Nephron (organoid): ENCODE measurements around the gene PSMD14.

Experiments
- H3K27ac Mint-ChIP-seq, 3 experiments: 2 replicates each; pipeline ENCODE4 v1.8.0; 2020; ENCODE audit warnings: mixed read lengths in 3 of 3, mild to moderate bottlenecking in 2 of 3, moderate library complexity in 1 of 3
- H3K27me3 Mint-ChIP-seq: 2 replicates; pipeline ENCODE4 v1.8.0; 2021; ENCODE audit warnings: low read depth, mild to moderate bottlenecking, moderate library complexity, mixed read lengths
- H3K36me3 Mint-ChIP-seq: 2 replicates; pipeline ENCODE4 v1.8.0; 2020; ENCODE audit warnings: low read depth, mixed read lengths
- H3K4me1 Mint-ChIP-seq: 2 replicates; pipeline ENCODE4 v1.8.0; 2020; ENCODE audit warnings: mixed read lengths
- H3K4me3 Mint-ChIP-seq, 3 experiments: 2 replicates each; pipeline ENCODE4 v1.8.0; 2020; ENCODE audit warnings: mild to moderate bottlenecking in 3 of 3, mixed read lengths in 3 of 3, moderate library complexity in 2 of 3
- H3K9me3 Mint-ChIP-seq: 2 replicates; pipeline ENCODE4 v1.8.0; 2020; ENCODE audit warnings: mixed read lengths
- CTCF ChIP-seq, 3 experiments: fragments of 200-600 bp; sonication (generic); IDR thresholded peaks; one replicate each; pipeline ENCODE4 v1.5.0; 2021; ENCODE audit warnings: antibody characterized with exemption in 3 of 3; ENCODE audit not compliant: unreplicated experiment in 3 of 3

Gene PSMD14

GRCh38 chr2:161424891-161425727, 116.9 kb downstream of the PSMD14 start:
- Mint-ChIP-seq H3K4me3 (peak overlapping the region; percentile 57 to 72 (median 70)), H3K4me1 (peaks cover 27% of the 10 kb centered on the region), H3K27ac (no peak overlapping the region), H3K36me3 (no peaks in the 10 kb centered on the region), H3K27me3 (peaks cover 99% of the 10 kb centered on the region), H3K9me3 (peaks cover 7% of the 10 kb centered on the region)
- no peak for TF ChIP-seq CTCF (IDR thresholded peaks at IDR 0.05; ENCODE audit: unreplicated experiment in 3 of 3)

- peak overlapping the region in 1 of 3 experiments; percentile 74 for H3K4me3 Mint-ChIP-seq
- no peak overlapping the region for H3K27ac Mint-ChIP-seq
- H3K4me1 Mint-ChIP-seq = peaks cover 27% of the 10 kb centered on the region
- peaks cover 7% of the 10 kb centered on the region for H3K9me3 Mint-ChIP-seq
- H3K27me3 Mint-ChIP-seq = peaks cover 99% of the 10 kb centered on the region
- TF ChIP-seq CTCF (IDR thresholded peaks at IDR 0.05; ENCODE audit: unreplicated experiment in 3 of 3) = no peak
- no peaks in the 10 kb centered on the region for H3K36me3 Mint-ChIP-seq
Measured at GRCh38 chr2:161425728-161426454, 117.7 kb downstream of the PSMD14 start.

- peak; percentile 55 to 66 (median 55) for TF ChIP-seq CTCF (IDR thresholded peaks at IDR 0.05; ENCODE audit: unreplicated experiment in 3 of 3)
- H3K9me3 Mint-ChIP-seq = peaks cover 7% of the 10 kb centered on the region
- no peaks in the 10 kb centered on the region for H3K36me3 Mint-ChIP-seq
- peak overlapping the region; percentile 64 to 76 (median 74) for H3K4me3 Mint-ChIP-seq
- peaks cover 99% of the 10 kb centered on the region for H3K27me3 Mint-ChIP-seq
- peaks cover 27% of the 10 kb centered on the region for H3K4me1 Mint-ChIP-seq
- H3K27ac Mint-ChIP-seq = no peak overlapping the region
Measured at GRCh38 chr2:161426455-161426921, 118.3 kb downstream of the PSMD14 start.

- Mint-ChIP-seq H3K27ac (no peak overlapping the region), H3K4me1 (peaks cover 27% of the 10 kb centered on the region), H3K36me3 (no peaks in the 10 kb centered on the region), H3K27me3 (peaks cover 99% of the 10 kb centered on the region), H3K9me3 (peaks cover 7% of the 10 kb centered on the region), H3K4me3 (peak overlapping the region; percentile 74 to 78 (median 76))
- TF ChIP-seq CTCF (IDR thresholded peaks at IDR 0.05; ENCODE audit: unreplicated experiment in 3 of 3) = no peak
Measured at GRCh38 chr2:161426922-161427663, 118.9 kb downstream of the PSMD14 start.

- H3K36me3 Mint-ChIP-seq = no peaks in the 10 kb centered on the region
- no peak for TF ChIP-seq CTCF (IDR thresholded peaks at IDR 0.05; ENCODE audit: unreplicated experiment in 3 of 3)
- peaks cover 99% of the 10 kb centered on the region for H3K27me3 Mint-ChIP-seq
- H3K4me1 Mint-ChIP-seq = peaks cover 27% of the 10 kb centered on the region
- H3K9me3 Mint-ChIP-seq = peaks cover 7% of the 10 kb centered on the region
- H3K27ac Mint-ChIP-seq = no peak overlapping the region
- H3K4me3 Mint-ChIP-seq = peak overlapping the region; percentile 73 to 78 (median 75)
Measured at GRCh38 chr2:161427664-161428587, 119.7 kb downstream of the PSMD14 start.
